Measurements from ENCODE around the gene DUSP28.

The DUSP28 gene

DNA sequence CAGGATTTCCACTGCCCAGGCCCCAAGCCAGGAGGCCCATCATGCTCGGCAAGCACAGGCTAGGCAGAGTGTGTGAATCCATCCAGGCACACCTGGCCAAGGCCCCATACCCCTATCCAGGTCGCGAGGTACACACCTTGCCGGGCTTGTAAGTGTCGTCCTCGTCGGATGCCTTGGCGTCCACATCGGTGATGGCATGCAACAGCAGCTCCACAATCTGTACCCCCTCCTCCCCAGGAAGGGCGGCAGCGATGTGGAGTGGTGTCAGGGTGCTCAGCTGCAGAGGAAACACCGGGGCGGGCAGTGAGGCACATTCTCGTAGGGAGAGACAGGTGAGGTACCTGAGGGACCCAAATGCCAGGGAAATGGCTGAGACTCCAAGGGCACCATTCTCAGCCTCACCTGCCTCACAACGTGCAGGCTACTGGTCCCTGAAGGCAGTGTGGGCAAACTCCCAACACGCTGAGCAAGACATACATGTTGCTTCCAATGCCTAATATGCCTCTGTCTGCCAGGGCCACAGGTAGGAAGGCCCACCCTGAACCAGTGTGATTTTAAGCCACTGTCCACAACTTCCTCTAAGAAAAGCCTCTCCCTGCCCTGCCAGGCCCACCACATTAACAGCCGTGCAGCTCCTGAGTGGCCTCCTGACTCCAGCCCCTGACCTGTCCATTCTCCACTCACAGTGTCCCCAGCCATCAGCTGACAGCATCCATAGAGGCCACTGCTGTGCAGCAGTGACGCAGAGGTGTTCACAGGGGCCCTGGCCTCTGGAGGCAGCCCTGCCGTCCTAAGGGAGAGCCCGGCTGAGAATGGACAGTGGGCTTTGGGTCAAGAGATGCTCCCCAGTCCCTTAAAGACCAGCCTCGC is 47.3 kb upstream of the DUSP28 start (continued):
- TF ChIP-seq SCRT1 (tag by site-specific recombination; IDR thresholded peaks at IDR 0.05; ENCODE audit: borderline replicate concordance) (no peak), ZNF501 (tag by site-specific recombination; IDR thresholded peaks at IDR 0.05) (no peak)

DNA sequence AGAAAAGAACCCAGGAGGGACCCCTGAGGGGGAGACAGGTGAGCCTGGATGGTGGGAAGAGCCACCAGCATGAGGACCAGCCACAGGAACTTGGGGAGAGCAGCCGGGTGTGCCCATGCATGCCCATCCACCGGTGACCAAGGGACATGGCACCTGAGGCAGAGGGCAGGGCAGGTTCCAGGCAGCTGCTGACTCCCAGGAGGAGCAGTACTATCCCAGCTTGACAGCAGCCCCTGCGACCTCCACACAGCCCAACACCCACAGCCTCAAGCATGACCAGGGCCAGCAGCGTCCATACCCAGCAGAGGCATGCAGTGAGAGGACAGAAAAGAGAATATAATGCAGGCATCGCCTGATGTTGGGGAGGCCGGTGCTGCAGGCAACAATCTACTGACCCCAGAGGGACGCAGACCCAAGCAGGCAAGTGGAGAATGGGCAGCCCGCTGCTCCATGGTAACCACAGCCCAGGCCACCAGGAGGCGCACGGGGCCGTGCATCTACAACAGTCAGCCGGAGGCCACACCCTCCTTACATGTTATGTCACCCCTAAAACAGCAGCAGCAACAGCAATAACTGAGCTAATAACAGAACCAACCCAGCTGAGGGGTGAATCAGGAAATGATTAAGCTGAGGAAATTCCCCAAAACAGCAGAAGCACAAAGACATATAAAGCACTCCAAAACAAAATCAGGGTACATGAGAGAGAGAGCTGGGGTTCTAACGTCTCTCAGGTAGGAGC is 46.4 kb upstream of the DUSP28 start:
- Histone ChIP-seq H3K4me3 (ENCODE audit: low read depth, low read length) (no peak overlapping the region), H3K9me3 (ENCODE audit: control insufficient read depth, insufficient read depth, low read depth, low read length) (no peaks in the 10 kb centered on the region), H3K4me1 (ENCODE audit: control insufficient read depth, insufficient read depth, low read length) (no peaks in the 10 kb centered on the region), H3K36me3 (ENCODE audit: control insufficient read depth in 2 of 2, insufficient read depth in 1 of 2, low read length in 2 of 2) (peaks cover 0 to 12% of the 10 kb centered on the region in 2 experiments; a peak in 1 of 3 replicates), H3K27ac (ENCODE audit: extremely low read depth, low read depth, low read length) (no peak overlapping the region)
- POLR2A ChIA-PET = no interaction called here
- TF ChIP-seq, protein P1, sequence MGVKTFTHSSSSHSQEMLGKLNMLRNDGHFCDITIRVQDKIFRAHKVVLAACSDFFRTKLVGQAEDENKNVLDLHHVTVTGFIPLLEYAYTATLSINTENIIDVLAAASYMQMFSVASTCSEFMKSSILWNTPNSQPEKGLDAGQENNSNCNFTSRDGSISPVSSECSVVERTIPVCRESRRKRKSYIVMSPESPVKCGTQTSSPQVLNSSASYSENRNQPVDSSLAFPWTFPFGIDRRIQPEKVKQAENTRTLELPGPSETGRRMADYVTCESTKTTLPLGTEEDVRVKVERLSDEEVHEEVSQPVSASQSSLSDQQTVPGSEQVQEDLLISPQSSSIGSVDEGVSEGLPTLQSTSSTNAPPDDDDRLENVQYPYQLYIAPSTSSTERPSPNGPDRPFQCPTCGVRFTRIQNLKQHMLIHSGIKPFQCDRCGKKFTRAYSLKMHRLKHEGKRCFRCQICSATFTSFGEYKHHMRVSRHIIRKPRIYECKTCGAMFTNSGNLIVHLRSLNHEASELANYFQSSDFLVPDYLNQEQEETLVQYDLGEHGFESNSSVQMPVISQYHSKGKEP (tag by site-specific recombination; IDR thresholded peaks at IDR 0.05) = no peak
- TF ChIP-seq KLF9 (tag by site-specific recombination; IDR thresholded peaks at IDR 0.05; ENCODE audit: low read depth) (peak; percentile 60), ZNF138 (tag by site-specific recombination; IDR thresholded peaks at IDR 0.05; ENCODE audit: borderline replicate concordance) (no peak), ZNF585B (tag by site-specific recombination; IDR thresholded peaks at IDR 0.05) (no peak), ZNF654 (tag by site-specific recombination; IDR thresholded peaks at IDR 0.05; ENCODE audit: low read depth) (peak; percentile 31), ZNF174 (tag by site-specific recombination; IDR thresholded peaks at IDR 0.05) (no peak), ZSCAN16 (tag by site-specific recombination; IDR thresholded peaks at IDR 0.05) (no peak), ZNF184 (tag by site-specific recombination; IDR thresholded peaks at IDR 0.05) (no peak), KLF1 (tag by site-specific recombination; IDR thresholded peaks at IDR 0.05) (peak; percentile 34; the same call in 1 of the 2 replicates)
- TF ChIP-seq, protein P2, sequence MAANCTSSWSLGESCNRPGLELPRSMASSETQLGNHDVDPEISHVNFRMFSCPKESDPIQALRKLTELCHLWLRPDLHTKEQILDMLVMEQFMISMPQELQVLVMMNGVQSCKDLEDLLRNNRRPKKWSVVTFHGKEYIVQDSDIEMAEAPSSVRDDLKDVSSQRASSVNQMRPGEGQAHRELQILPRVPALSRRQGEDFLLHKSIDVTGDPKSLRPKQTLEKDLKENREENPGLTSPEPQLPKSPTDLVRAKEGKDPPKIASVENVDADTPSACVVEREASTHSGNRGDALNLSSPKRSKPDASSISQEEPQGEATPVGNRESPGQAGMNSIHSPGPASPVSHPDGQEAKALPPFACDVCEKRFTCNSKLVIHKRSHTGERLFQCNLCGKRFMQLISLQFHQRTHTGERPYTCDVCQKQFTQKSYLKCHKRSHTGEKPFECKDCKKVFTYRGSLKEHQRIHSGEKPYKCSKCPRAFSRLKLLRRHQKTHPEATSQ (tag by site-specific recombination; IDR thresholded peaks at IDR 0.05) = no peak
- TF ChIP-seq, protein P3, sequence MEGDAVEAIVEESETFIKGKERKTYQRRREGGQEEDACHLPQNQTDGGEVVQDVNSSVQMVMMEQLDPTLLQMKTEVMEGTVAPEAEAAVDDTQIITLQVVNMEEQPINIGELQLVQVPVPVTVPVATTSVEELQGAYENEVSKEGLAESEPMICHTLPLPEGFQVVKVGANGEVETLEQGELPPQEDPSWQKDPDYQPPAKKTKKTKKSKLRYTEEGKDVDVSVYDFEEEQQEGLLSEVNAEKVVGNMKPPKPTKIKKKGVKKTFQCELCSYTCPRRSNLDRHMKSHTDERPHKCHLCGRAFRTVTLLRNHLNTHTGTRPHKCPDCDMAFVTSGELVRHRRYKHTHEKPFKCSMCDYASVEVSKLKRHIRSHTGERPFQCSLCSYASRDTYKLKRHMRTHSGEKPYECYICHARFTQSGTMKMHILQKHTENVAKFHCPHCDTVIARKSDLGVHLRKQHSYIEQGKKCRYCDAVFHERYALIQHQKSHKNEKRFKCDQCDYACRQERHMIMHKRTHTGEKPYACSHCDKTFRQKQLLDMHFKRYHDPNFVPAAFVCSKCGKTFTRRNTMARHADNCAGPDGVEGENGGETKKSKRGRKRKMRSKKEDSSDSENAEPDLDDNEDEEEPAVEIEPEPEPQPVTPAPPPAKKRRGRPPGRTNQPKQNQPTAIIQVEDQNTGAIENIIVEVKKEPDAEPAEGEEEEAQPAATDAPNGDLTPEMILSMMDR (tag by site-specific recombination; IDR thresholded peaks at IDR 0.05) = peak; percentile 67
- CTCF ChIA-PET = interaction anchor here (0.6 to 1.9 kb wide), 23 partner anchors 8 to 492 kb away, joined by 3 to 11 read pairs (median 3); partner anchors contain the start of gene CAPN10

DNA sequence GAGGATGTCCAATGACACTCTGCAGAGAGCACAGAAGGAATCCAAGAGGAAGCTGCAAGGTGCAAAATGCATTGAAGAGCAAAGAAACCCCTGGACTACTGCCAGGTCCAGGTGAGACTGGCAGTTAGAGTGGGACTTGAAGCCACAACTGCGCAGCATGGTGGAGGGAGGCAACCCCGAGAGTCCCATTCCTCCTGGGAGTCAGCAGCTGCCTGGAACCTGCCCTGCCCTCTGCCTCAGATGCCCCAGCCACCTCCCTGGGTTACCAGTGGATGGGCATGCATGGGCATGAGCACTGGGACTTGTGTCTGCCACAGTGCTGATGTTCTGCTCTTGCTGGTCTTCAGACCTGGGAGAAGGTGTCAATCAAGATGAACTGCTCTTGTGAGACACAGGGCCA is 45.5 kb upstream of the DUSP28 start:
- ChIA-PET POLR2A (no interaction called here), CTCF (interaction anchor here (0.6 to 1.9 kb wide), 18 partner anchors 7 to 337 kb away, joined by 3 to 11 read pairs (median 4); partner anchors contain the start of gene CAPN10)
- no peaks in the 10 kb centered on the region for H3K9me3 ChIP-seq (ENCODE audit: control insufficient read depth, insufficient read depth, low read depth, low read length)
- peaks cover 0 to 12% of the 10 kb centered on the region in 2 experiments; a peak in 1 of 3 replicates for H3K36me3 ChIP-seq (ENCODE audit: control insufficient read depth in 2 of 2, insufficient read depth in 1 of 2, low read length in 2 of 2)
- no peak overlapping the region for H3K4me3 ChIP-seq (ENCODE audit: low read depth, low read length)
- H3K27ac ChIP-seq (ENCODE audit: extremely low read depth, low read depth, low read length) = no peak overlapping the region
- no peaks in the 10 kb centered on the region for H3K4me1 ChIP-seq (ENCODE audit: control insufficient read depth, insufficient read depth, low read length)
- TF ChIP-seq SCRT2 (tag by site-specific recombination; IDR thresholded peaks at IDR 0.05) = no peak
- no peak for TF ChIP-seq ZFP37 (tag by site-specific recombination; IDR thresholded peaks at IDR 0.05)
- TF ChIP-seq, protein P4, sequence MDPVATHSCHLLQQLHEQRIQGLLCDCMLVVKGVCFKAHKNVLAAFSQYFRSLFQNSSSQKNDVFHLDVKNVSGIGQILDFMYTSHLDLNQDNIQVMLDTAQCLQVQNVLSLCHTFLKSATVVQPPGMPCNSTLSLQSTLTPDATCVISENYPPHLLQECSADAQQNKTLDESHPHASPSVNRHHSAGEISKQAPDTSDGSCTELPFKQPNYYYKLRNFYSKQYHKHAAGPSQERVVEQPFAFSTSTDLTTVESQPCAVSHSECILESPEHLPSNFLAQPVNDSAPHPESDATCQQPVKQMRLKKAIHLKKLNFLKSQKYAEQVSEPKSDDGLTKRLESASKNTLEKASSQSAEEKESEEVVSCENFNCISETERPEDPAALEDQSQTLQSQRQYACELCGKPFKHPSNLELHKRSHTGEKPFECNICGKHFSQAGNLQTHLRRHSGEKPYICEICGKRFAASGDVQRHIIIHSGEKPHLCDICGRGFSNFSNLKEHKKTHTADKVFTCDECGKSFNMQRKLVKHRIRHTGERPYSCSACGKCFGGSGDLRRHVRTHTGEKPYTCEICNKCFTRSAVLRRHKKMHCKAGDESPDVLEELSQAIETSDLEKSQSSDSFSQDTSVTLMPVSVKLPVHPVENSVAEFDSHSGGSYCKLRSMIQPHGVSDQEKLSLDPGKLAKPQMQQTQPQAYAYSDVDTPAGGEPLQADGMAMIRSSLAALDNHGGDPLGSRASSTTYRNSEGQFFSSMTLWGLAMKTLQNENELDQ (tag by site-specific recombination; IDR thresholded peaks at IDR 0.05; ENCODE audit: low read depth) = no peak
- TF ChIP-seq ZNF629 (tag by site-specific recombination; IDR thresholded peaks at IDR 0.05) = no peak
- TF ChIP-seq, protein P5, sequence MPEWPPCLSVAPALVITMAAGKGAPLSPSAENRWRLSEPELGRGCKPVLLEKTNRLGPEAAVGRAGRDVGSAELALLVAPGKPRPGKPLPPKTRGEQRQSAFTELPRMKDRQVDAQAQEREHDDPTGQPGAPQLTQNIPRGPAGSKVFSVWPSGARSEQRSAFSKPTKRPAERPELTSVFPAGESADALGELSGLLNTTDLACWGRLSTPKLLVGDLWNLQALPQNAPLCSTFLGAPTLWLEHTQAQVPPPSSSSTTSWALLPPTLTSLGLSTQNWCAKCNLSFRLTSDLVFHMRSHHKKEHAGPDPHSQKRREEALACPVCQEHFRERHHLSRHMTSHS (tag by site-specific recombination; IDR thresholded peaks at IDR 0.05) = no peak
- no peak for TF ChIP-seq ZNF416 (tag by site-specific recombination; IDR thresholded peaks at IDR 0.05)
- TF ChIP-seq ZNF777 (tag by site-specific recombination; IDR thresholded peaks at IDR 0.05; ENCODE audit: borderline replicate concordance) = no peak
- TF ChIP-seq, protein P6, sequence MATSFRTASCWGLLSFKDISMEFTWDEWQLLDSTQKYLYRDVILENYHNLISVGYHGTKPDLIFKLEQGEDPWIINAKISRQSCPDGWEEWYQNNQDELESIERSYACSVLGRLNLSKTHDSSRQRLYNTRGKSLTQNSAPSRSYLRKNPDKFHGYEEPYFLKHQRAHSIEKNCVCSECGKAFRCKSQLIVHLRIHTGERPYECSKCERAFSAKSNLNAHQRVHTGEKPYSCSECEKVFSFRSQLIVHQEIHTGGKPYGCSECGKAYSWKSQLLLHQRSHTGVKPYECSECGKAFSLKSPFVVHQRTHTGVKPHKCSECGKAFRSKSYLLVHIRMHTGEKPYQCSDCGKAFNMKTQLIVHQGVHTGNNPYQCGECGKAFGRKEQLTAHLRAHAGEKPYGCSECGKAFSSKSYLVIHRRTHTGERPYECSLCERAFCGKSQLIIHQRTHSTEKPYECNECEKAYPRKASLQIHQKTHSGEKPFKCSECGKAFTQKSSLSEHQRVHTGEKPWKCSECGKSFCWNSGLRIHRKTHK (tag by site-specific recombination; IDR thresholded peaks at IDR 0.05) = no peak

All from HEK293 (cell line).